Activated naive CD4-positive, alpha-beta T cell treated with Interleukin-2 at 50 U/mL for 16 hours (primary cell): ENCODE data around the gene ZNF177.
"Not testable (repeated sequence)": the region's sequence is repeated elsewhere in the genome, so short reads cannot be mapped to it uniquely, and the experiment has no call there.

Source experiments
- DNase-seq: peaks from one replicate; pipeline ENCODE4 v3.0.0-alpha.2; 2020

Gene ZNF177

DNA sequence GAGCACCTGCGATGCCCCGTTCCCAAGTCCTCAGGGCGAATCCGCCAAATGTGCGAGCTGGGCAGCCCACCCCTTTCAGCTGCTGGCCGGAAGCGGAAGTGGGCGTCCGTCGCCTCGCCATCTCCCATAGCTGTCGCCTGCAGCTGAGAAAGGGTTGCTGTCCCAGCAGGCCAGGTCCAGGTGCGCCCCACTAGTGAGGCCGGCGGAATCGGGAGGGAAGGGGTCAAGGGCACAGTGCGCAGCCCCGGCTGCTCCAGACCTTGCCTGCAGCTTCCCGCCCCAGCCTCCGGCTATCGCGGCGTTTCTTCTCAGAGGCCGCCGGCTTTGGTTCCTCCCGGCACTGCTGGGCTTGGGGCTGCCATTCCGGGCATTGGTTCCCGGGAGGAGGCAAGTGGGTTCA is at the start of gene ZNF177:
Gene ZNF177, plus strand, starts transcription at position 109 of the 400 bp plus-strand sequence. CDS start 15,299 bp downstream, outside the sequence.
- DNase-seq = no peak

DNA sequence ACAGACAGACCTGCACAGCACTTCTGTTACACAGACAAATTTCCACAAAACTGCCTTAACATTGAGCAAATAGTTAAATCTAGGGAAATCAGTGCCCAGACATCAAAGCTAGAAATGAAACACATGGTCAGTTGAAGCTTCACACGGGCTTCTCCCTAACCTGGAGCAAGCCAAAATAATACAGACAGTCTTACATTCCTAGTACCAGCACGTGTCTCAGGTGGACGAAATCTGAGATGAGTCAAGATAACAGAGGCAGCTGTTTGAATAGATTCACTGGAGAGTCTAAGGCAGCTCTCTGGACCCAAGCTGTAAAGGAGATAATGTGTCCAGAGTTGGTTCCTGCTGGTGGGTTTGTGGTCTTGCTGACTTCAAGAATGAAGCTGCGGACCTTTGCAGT is 49.1 kb upstream of the ZNF177 start:
- no peak for DNase-seq

DNA sequence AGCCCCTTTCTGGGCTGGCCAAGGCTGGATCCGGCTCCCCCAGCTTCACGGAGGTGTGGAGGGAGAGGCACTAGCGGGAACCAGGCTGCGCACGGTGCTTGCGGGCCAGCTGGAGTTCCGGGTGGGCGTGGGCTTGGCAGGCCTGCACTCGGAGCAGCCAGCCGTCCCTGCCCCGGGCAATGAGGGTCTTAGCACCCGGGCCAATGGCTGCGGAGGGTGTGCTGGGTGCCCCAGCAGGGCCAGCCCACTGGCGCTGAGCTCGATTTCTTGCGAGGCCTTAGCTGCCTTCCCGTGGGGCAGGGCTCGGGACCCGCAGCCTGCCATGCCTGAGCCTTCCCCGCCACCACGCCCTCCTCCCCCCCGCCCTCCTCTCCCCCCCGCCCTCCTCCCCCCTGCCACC is 41.5 kb upstream of the ZNF177 start:
- no peak for DNase-seq

DNA sequence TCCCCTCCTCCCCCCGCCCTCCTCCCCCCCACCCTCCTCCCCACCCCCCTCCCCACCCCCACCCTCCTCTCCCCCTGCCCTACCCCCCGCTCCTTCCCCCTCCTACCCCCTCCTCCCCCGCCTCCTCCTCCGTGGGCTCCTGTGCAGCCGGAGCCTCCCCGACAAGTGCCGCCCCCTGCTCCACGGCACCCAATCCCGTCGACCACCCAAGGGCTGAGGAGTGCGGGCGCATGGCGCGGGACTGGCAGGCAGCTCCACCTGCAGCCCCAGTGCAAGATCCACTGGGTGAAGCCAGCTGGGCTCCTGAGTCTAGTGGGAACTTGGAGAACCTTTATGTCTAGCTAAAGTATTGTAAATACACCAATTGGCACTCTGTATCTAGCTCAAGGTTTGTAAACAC is 41.1 kb upstream of the ZNF177 start:
- not testable (repeated sequence) for DNase-seq

DNA sequence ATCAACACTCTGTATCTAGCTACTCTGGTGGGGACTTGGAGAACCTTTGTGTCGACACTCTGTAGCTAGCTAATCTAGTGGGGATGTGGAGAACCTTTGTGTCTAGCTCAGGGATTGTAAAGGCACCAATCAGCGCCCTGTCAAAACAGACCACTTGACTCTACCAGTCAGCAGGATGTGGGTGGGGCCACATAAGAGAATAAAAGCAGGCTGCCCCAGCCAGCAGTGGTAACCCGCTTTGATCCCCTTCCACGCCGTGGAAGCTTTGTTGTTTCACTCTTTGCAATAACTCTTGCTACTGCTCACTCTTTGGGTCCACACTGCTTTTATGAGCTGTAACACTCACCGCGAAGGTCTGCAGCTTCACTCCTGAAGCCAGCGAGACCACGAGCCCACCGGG is 40.6 kb upstream of the ZNF177 start:
- not testable (repeated sequence) for DNase-seq

DNA sequence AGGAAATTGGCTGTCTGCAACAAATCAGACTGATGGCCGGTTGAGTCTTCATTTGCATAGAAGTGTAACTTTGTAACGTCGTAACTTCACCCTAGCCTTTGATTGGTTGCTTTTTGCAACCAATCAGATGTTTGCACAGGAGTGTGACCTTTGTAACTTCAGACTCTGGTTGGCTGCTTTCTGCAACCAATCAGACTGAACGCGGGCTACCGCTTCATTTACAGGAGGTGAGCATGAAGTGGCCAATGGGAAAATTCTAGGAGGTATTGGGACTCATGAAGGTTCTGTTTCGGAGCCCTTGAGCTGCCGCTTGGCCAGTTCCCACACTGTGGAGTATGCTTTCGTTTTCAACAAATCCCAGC is 39.3 kb upstream of the ZNF177 start:
- DNase-seq = peak; percentile 49

DNA sequence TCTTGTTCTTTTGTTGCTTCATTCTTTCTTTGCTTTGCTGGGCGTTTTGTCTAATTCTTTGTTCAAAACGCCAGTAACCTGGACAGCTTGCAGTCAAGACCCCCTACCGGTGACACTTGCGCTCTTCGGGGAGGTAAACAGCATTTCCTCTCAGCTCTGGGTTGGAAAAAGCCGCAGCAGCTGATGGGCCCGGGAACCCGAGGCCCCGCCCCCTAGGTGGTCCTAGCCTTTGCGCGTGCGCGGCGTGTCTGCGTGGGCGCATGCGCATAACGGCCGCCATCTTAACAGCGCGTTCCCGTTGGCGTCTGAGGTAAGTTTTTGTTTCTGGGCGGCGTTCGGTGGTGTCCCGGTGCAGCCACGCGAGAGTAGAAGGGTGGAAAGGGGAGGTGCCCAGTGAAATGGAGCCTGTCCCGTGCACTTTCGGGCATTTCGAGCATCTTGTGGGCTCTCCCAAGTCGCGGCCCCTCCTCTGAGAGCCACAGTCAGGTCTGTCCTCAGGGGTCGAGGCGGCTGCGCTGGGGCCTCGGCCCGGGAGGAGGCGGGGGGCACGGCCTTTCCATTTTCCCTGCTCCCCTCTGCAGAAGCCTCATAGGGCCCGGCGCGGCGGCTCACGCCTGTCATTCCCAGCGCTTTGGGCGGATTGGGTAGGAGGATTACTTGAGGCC is 38.8 kb upstream of the ZNF177 start, which contains the start of gene ZNF559:
Gene ZNF559, plus strand, starts transcription at position 261 of the 665 bp plus-strand sequence. CDS start 14,371 bp downstream, outside the sequence.
- peak; percentile 96 for DNase-seq

DNA sequence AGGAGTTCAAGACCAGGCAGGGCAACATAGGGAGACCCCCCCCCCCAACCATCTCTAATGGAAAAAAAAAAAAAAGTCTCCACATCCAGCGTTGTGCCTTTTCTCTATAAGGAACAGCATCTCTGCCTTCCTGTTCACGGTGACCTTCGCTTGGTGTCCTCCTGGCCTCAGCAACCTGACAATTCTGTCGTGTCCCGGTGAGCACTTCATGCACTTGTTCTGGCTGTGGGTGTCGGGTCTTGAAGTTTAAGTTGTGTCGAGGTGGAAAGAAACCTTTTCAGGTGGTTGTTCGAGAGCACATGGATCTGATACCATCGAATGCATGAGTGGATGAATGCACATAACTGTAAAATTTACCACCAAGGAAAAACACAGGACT is 38.2 kb upstream of the ZNF177 start:
- DNase-seq = no peak

DNA sequence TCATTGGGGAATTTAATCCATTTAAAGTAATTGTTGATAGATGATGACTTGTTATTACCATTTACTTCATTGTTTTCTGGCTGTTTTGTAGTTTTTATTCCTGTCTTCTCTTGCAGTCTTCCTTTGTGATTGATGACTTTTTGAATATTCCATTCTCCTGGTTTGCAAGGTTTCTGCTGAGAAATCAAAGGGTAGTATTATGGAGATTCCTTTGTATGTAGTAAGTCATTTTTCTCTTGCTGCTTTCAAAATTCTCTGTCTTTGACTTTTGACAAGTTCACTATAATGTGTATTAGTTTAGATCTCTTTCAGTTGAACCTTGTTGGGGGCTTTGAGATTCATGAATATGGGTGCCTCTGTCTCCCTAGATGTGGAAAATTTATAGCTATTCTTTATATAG is 32.8 kb upstream of the ZNF177 start:
- DNase-seq = no peak

DNA sequence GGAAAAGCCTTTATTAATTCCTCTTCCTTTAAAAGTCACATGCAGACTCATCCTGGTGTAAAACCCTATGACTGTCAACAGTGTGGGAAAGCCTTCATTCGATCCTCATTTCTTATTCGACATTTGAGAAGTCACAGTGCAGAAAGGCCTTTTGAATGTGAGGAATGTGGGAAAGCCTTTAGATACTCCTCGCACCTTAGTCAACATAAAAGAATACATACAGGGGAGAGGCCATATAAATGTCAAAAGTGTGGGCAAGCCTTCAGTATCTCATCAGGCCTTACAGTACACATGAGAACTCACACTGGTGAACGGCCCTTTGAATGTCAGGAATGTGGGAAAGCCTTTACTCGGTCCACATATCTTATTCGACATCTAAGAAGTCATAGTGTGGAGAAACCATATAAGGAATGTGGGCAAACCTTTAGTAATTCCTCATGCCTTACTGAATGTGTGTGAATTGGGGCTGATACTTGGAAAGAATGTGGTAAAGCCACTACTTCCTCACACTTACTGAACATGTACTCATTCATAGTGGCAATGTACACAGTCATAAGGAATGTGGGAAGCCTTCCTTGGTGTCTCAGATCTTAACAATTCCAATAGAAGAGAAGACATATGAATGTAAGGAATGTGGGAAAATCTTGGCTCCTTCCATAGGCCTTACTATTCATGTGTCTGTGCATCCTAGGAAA is 20.1 kb upstream of the ZNF177 start:
- DNase-seq = no peak

DNA sequence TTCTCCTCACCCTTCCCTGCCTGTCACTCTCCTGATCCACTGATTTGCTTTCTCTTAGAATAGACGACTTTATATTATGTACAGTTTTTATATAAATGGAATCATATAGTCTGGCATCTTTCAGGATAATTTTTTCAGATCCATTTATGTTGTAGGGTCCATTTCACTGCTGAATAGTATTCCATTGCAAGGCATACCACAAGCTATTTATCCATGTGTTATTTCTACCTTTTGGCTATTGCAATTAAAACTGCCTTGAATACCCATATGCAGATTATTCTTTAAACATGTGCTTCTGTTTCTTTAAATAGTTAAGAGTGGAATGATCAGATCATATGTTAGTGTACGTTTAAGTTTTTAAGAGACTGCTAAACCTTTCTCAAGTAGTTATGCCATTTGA is 17.8 kb upstream of the ZNF177 start:
- no peak for DNase-seq

DNA sequence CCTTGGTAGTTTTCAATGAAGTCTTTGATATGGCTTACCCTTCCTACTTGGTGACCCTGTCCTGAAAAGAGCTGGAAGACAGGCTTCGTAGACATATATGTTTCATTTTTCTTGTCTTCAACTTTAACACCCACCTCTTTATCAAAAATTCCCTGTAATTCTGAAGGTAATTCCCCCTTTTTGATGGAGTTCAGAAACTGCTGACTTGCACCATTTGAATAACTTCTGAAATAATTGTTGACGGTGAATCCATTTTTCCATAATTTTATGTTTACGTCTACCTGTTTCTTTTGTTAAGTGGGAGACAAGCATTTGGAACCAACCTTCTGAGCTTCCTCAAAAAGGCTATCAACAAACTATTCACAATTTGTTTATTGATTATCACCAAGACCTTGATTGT is 14.6 kb upstream of the ZNF177 start:
- DNase-seq = no peak

DNA sequence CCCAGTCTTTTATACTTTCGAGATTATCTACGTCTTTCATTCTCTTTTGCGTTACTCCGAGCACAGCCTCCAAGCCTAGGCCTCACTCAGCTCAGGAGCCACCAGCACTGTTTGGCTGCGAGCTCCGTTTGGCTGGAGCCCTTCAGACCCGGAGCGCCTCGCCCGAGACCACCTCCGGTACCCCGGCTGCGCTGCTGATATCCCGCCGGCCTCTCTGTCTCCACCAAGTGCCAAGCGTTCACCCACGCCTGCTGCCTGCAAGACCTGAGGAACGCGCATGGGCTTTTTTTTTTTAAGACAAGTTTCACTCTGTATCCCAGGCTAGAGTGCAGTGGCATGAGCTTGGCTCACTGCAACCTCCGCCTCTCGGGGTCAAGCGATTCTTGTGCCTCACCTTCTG is 14.1 kb upstream of the ZNF177 start:
- DNase-seq = no peak

DNA sequence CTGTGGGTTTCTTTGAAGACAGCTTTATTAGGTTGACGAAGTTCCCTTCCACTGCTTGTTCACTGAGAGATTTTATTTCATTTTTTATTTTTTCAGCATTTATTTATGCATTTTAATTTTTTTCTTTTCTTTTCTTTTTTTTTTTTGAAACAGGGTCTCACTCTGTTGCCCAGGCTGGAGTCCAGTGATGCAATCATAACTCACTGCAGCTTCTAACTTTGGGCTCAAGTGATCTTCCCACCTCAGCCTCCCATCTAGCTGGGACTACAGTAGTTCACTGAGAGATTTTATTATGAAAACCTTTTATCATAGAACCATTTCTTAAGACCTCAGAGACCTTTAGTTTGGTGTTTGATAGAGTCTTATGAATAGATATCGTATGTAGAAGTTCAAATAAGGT is 10.3 kb upstream of the ZNF177 start:
- DNase-seq = no peak

DNA sequence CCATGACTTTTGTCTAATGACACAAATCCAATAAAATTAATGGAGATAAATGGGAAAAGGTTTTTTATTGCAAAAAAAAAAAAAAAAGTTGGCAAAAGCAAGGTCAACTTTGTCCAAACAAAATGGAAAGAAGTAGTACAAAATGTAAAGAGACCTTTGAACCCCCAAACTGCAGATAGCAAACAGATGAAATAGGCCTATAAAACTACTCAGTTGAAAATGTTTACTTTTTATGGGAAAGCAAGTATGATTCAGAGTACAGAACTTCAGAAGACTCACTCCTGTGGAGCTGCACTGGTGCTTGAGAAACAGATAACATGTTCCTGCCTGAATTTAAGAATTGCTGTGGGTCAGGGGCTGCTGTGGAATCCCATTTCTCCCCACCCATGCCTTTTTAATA is 9.8 kb upstream of the ZNF177 start:
- no peak for DNase-seq

DNA sequence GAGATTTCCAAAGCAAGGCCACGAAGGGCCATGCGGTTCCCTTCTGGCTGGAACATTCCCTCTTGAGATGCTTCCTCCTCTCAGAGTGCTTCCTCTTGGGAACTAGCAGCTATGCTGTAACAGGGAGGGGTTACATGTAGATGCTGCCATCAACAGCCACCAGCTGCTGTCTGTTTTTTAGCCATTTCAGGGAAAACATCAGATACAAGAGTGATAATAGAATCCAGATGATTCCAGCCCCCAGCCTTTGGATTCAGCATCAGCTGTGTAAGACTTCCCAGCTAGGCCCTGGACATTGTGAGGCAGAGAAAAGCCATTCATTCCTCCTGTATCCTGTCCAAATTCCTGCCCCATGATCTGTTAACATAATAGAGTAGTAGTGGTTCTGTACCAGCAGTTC is 8.2 kb upstream of the ZNF177 start:
- no peak for DNase-seq

DNA sequence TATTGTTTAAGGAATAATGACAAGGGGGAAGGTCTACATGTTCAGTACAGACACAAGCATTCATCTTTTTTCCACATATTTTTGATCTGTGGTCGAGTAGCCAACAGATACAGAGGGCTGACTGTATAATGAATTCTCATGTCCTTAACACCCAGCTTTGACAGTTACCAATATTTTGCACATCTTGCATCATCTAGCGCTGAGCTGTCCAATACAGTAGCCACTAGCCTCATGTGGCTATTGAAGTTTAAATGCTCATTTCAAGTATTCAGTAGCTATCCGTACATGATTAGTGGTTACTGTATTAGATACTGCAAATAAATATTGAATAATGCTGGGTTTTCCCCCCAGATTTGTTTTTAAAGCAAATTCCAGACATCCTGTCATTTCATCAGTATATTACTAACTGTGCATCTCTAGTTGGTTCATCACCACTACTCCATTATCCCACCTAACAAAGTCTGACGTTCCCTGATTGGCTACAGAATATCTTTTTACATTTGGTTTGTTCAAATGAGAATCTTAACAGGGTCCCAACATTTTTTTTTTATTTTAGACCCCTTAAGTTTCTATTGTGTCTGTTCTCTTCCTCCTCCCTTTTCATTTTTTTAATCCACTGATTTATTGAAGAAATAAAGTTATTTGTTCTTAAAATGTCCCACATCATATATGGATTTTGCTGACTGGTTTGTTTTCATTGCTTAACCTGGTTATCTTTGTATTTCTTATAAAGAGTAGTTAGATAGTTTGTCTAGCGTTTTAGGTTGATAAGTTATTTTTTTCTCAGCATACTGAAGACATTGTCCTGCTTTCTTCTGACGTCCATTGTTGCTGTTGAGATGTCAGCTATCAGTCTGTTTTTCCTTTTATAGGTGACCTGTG is 8.2 kb downstream of the ZNF177 start:
- DNase-seq = no peak

DNA sequence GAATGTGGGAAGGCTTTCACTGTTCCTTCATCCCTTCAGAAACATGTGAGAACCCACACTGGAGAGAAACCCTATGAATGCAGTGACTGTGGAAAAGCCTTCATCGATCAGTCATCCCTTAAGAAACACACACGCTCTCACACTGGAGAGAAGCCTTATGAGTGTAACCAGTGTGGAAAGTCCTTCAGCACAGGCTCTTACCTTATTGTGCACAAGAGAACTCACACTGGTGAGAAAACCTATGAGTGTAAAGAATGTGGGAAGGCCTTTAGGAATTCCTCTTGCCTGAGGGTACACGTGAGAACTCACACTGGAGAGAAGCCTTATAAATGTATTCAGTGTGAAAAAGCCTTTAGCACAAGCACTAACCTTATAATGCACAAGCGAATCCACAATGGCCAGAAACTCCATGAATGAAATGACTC is 18.6 kb downstream of the ZNF177 start:
- DNase-seq = no peak

DNA sequence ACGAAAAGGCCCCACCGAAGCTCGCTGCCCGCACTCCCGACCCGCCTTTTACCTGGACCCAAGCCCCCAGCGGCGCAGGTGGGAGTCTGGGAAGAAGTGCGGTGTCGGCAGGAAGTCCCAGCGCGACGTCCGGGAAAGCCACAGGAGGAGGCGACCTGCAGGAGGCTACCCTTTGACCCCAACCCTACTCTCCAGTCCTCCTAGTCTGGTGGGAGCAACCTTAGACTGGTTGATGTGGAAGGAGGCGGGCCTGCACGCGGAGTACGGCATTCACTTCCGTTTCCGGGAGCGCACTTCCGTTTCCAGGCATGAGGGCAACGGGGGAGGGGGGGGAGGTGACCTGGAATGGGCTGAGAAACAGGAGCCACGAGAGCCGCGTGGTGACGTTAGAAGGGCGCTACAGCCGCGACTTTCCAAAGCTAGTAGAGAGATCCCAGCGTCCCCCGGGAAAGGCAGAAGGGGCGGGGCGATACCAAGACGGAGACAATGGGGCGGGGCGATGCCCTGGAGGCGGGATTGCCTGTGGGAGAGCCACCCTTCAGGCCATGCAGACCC is 44.1 kb downstream of the ZNF177 start:
- DNase-seq = peak; percentile 58

DNA sequence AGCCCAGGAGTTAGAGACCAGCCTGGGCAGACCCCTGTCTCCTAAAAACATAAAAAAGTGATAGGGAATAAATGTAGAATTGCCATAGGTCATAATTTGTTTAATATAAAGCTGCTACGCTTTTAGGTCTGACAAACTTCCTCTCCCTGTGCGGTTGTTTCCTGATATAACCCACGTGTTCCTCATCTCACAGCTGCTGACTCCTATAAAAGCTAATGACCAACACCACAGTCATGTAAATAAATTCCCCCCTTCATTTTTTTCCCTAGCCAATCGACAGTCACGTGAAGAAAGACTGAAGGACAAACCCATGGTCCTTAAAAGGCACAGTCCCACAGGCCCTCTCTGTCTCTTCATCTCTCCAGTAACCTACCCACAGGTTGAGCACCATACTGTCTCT is 45.0 kb downstream of the ZNF177 start:
- no peak for DNase-seq

DNA sequence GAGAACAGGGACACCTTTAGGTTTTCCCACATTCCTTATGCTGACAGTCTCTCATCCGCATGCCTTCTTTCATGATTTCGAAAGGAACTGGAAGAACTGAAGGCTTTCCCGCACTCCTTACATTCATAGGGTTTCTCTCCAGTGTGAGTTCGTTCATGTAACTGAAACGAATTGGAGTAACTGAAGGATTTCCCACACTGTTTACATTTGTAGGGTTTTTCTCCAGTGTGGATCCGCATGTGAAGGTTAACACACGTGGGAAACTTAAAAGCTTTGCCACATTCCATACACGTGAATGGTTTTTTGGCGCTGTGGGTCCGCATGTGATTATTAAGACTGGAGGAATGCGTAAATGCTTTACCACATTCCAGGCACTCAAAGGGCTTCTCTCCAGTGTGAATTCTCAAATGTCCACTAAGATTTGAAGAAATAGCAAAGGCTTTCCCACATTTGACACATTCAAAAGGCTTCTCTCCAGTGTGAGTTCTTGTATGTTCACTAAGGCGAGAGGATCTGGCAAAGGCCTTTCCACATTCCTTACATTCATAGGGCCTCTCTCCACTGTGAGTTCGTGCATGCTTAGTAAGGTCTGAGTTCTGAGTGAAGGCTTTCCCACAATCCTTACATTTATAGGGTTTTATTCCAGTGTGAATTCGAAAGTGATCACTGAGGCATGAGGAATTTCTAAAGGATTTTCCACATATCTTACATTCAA is 50.6 kb downstream of the ZNF177 start:
- DNase-seq = no peak

DNA sequence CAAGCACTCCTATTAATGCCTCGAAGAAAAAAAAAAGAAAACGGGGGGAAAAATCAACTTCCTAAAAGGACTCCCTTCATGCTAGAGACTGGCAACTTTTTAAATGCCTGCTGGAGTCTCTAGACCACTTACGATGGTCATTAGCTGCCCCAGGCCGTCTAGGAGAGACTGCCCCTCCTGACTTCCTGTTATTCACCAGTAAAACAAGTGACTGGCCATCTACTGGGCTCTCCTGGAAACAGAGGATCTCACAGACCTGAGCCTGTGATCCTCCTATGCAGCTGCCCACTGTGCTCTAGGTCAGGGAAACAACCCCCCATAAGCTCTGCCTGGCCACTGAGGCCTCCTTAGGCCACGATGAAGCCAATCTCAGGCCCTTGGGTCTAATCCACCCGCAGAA is 65.1 kb downstream of the ZNF177 start:
- DNase-seq = no peak

DNA sequence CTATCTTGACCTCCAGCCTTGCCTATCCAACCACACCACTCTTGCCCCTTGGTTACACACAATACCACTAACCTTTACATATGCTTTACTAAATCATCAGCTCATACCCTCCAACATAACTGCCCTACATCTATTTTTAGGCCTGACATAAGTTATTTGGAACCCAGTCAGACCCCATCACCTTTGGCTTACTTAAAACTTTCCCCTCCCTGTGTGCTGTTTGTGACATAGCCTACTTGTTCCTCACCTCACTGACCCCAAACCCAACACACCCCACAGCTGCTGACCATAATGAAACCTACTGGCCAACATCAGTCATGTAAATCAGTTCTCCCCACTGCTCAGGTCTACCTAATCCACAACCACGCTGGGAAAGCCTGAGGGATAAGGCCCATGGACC is 67.6 kb downstream of the ZNF177 start:
- no peak for DNase-seq
